M059J (cell line): ENCODE data around the gene CCR7. TPM values are rescaled to one million over a fixed set of nuclear protein-coding genes. Genes with fewer than 3 reads are reported as not detected.

Source experiments
- DNase-seq: peaks from one replicate; pipeline ENCODE4 v3.0.0-alpha.2; 2012; ENCODE audit warnings: low read depth
- total RNA-seq: library from RNA; depleted of rRNA; stranded (reverse); fragments of >200 nt; shearing (Covaris generic); gene quantifications from 2 replicates; pipeline ENCODE4 v1.2.3, GENCODE V29; 2014

Gene CCR7
- total RNA-seq, 1 experiment from 2014 or later: not detected

- no peak for DNase-seq
These were observed 29.4 kb downstream of the CCR7 start for GRCh38 chr17:40535924-40536294.

GRCh38 chr17:40535438-40535837 is 29.8 kb downstream of the CCR7 start:
- no peak for DNase-seq

GRCh38 chr17:40534371-40535189 is 30.7 kb downstream of the CCR7 start:
- DNase-seq: no peak

GRCh38 chr17:40533896-40534295 is 31.4 kb downstream of the CCR7 start:
- no peak for DNase-seq

GRCh38 chr17:40532520-40533253 is 32.6 kb downstream of the CCR7 start:
- DNase-seq: no peak

- DNase-seq: no peak
These were observed 34.0 kb downstream of the CCR7 start for GRCh38 chr17:40531051-40531991.

- DNase-seq: no peak
These were observed 34.7 kb downstream of the CCR7 start for GRCh38 chr17:40530531-40530994.

GRCh38 chr17:40529991-40530390 is 35.3 kb downstream of the CCR7 start:
- DNase-seq: peak; percentile 33

GRCh38 chr17:40528692-40529417 is 36.4 kb downstream of the CCR7 start:
- no peak for DNase-seq

GRCh38 chr17:40526668-40527067 is 38.6 kb downstream of the CCR7 start:
- no peak for DNase-seq

GRCh38 chr17:40525294-40525693 is 40.0 kb downstream of the CCR7 start:
- no peak for DNase-seq

GRCh38 chr17:40524243-40524965 is 40.9 kb downstream of the CCR7 start:
- no peak for DNase-seq

- no peak for DNase-seq
These were observed 42.3 kb downstream of the CCR7 start for GRCh38 chr17:40522961-40523310.

GRCh38 chr17:40522250-40522960 is 42.9 kb downstream of the CCR7 start:
- no peak for DNase-seq

GRCh38 chr17:40520991-40521453 is 44.2 kb downstream of the CCR7 start:
- DNase-seq: no peak

- peak; percentile 17 for DNase-seq
These were observed 46.0 kb downstream of the CCR7 start for GRCh38 chr17:40519089-40519775.

- DNase-seq: peak; percentile 82
These were observed 46.7 kb downstream of the CCR7 start for GRCh38 chr17:40518401-40519088.

- DNase-seq: no peak
These were observed 47.3 kb downstream of the CCR7 start for GRCh38 chr17:40517981-40518380.

GRCh38 chr17:40517286-40517662 is 48.0 kb downstream of the CCR7 start:
- no peak for DNase-seq
